GM19099 (cell line): ENCODE measurements around the gene GNG11.

Experiments
- POLR2A ChIP-seq: IDR thresholded peaks from 3 replicates; pipeline ENCODE4 v1.6.1; 2011; ENCODE audit warnings: low read depth; ENCODE audit not compliant: insufficient read length; ENCODE audit errors: extremely low read depth

Gene GNG11

GRCh38 chr7:93935102-93935501, 13.6 kb downstream of the GNG11 start:
- TF ChIP-seq POLR2A: no peak

DNA sequence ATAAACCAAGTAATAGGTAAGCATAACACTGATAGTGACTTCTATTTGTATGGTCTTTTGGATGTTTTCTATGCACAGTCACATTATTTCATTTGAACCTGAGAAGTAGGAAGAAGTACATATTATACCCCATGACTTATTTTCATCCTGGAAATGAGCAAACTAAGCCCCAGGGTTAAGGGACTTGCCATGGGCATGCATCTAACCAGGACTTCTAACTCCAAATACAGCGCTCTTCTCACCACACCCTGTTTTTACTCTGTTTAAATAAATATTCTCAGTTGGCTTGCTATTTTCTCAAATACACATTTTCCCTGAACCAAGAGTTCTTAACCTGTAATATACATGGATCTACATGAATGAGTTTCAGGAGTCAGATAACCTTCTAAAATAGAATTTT, 16.3 kb downstream of the GNG11 start:
- TF ChIP-seq POLR2A: no peak

DNA sequence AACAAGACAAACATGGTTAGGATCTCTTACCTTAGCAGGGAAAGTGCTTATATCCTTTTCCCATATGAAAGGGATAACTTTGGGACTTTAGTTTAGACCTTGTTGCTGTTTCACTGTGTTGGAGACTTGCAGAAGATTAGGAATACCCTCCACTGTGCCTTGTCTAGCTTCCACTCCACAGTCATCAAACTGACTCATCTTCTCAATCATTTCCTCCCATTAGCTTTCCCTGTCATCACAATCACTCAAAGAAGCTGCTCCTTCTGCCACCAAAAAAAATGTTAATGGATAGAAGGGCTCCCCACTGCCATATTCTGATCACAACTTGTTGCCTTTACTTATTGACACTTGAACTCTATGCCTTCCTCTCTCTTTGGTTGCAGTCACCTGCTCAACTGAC, 16.8 kb downstream of the GNG11 start:
- no peak for TF ChIP-seq POLR2A

DNA sequence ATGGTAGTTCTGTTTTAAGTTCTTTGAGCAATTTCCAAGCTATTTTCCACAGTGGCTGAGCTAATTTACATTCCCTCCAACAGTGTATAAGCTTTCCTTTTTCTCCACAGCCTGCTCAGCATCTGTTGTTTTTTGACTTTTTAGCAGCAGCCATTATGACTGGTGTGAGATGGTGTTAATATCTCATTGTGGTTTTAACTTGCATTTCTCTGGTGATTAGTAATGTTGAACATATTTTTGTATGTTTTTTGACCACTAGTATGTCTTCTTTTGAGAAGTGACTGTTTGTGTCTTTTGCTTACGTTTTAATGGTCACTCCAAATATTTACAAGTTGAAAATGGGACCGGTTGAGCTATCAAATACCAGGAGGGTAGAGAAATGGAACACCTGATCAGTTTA, 20.4 kb downstream of the GNG11 start:
- no peak for TF ChIP-seq POLR2A

DNA sequence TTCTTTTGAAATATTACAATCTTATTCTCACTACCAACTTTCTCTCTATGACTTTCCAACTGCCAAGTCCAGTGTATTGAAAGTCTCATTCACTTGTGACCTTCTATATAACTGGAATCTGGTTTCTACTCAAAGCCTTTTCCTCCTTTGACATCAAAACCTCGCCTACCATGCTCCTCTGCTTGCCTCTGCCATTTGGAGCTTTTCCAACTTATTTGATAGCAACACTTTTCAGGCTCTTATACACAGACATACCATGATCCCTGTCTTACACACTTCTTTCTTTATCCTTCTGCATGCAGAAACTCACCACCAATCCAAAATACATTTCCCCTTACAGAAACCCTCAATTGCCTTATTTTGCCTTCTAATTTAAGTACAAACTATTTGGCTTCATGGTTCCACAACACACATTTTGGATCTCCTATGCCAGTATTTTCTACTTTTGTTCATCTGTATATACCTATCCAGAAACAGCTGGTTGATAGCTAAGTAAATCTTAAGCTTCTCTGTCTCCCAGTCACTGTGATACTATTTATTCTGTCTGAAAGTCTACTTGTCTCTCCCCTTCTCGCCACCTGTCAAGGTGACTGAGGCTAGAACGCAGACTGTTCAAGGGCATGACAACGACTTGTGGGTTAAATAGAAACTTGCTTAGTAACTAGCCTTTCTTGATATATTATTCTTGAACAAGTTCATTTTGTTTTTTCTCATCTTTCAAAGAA, 22.4 kb downstream of the GNG11 start:
- no peak for TF ChIP-seq POLR2A

GRCh38 chr7:93944673-93945072, 23.1 kb downstream of the GNG11 start:
- no peak for TF ChIP-seq POLR2A

GRCh38 chr7:93945083-93945482, 23.5 kb downstream of the GNG11 start:
- TF ChIP-seq POLR2A: no peak

DNA sequence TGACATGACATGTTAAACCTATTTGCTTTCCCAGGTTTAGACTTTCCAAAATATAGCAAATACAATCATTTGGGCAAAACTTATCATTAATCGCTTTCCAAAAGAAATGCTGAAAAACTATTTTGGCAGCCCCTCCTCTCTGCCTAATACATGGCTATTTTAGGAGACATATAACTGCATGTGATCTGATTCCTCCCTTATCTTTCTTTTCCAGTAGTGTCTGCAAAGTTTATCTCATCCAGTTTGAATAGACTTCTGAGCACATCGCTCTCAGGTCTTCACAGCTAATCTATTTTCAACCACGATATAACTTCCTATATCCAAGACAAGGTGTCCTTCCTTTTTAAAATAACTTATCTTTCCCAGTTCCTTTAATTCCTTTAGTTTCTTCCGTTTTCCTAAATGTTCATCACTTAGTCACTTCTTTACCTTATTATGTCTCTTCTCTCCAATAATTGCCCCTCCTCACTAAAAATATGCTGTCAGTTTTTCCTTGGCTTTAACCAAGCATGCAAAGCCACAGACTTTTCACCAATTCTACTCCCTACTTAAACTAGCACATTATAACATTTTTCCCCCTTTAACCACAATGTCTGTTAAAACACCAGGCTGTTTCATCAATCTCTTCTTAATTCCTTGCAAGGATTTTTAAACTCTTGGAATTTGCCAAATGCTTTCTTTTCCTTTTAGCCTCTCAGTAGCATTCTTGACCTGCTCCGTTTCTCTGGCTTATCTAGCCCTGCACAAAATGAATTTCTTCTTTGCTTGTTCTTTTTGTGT, 24.4 kb downstream of the GNG11 start:
- no peak for TF ChIP-seq POLR2A

GRCh38 chr7:93948106-93948505, 26.6 kb downstream of the GNG11 start:
- no peak for TF ChIP-seq POLR2A

GRCh38 chr7:93948873-93949272, 27.3 kb downstream of the GNG11 start:
- TF ChIP-seq POLR2A: no peak

GRCh38 chr7:93949423-93949822, 27.9 kb downstream of the GNG11 start:
- TF ChIP-seq POLR2A: no peak

- no peak for TF ChIP-seq POLR2A
Observed at GRCh38 chr7:93955304-93955703, 33.8 kb downstream of the GNG11 start.

- TF ChIP-seq POLR2A: no peak
Observed at GRCh38 chr7:93957767-93958166, 36.2 kb downstream of the GNG11 start.

GRCh38 chr7:93958216-93958615, 36.7 kb downstream of the GNG11 start:
- no peak for TF ChIP-seq POLR2A

GRCh38 chr7:93958651-93959050, 37.1 kb downstream of the GNG11 start:
- no peak for TF ChIP-seq POLR2A

DNA sequence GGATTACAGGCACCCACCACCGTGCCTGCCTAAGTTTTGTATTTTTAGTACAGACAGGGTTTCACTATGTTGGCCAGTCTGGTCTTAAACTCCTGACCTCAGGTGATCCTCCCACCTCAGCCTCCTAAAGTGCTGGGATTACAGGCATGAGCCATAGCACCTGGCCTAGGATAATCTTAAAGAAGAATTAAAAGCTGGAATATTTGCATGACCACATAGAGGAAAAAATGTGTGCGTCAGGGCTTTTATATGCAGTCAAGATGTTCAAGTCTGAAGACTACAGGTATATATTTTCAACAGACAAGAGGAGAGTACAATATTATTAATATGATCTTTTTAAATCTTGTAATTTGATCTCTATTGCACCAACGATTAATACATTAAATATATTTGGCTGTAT, 39.5 kb downstream of the GNG11 start:
- TF ChIP-seq POLR2A: no peak
